RWPE2 (cell line): ENCODE results near the gene CDX1.
A peak's percentile ranks its signal among the peaks of the same experiment; 100 is the strongest.

Experiments
- ATAC-seq: fragments of 200-7000 bp; cut with Tn5 transposase; 3 replicates; pipeline ENCODE4 v1.9.1; 2021; ENCODE audit warnings: low read depth
- DNase-seq: peaks from one replicate; pipeline ENCODE4 v3.0.0-alpha.2; 2020; ENCODE audit warnings: low spot score
- H3K27ac ChIP-seq: fragments of 450-650 bp; 2 replicates; pipeline ENCODE4 v1.5.1; 2017; ENCODE audit warnings: mild to moderate bottlenecking; ENCODE audit not compliant: poor library complexity, severe bottlenecking
- H3K27me3 ChIP-seq: fragments of 250-450 bp; sonication (Bioruptor Pico); 2 replicates; pipeline ENCODE4 v1.5.1; 2021; ENCODE audit warnings: mild to moderate bottlenecking, moderate library complexity; ENCODE audit not compliant: insufficient read depth, poor library complexity, severe bottlenecking
- H3K36me3 ChIP-seq: fragments of 250-450 bp; sonication (Bioruptor Pico); 2 replicates; pipeline ENCODE4 v1.5.1; 2020; ENCODE audit warnings: low read depth, mild to moderate bottlenecking, moderate library complexity
- H3K4me1 ChIP-seq: fragments of 250-450 bp; sonication (Bioruptor Pico); 2 replicates; pipeline ENCODE4 v1.5.1; 2021; ENCODE audit warnings: mild to moderate bottlenecking, moderate library complexity; ENCODE audit not compliant: insufficient read depth, poor library complexity, severe bottlenecking
- H3K4me3 ChIP-seq: fragments of 250-450 bp; sonication (Bioruptor Pico); 2 replicates; pipeline ENCODE4 v1.5.1; 2021; ENCODE audit warnings: mild to moderate bottlenecking, moderate library complexity; ENCODE audit not compliant: severe bottlenecking
- H3K9me3 ChIP-seq: fragments of 250-450 bp; sonication (Bioruptor Pico); 2 replicates; pipeline ENCODE4 v1.5.1; 2021; ENCODE audit warnings: mild to moderate bottlenecking, moderate library complexity; ENCODE audit not compliant: severe bottlenecking
- TF ChIP-seq, protein P1 (sequence below): fragments of 450-650 bp; IDR thresholded peaks from one replicate; pipeline ENCODE4 v1.5.1; 2017; ENCODE audit warnings: mild to moderate bottlenecking, moderate library complexity; ENCODE audit not compliant: poor library complexity, severe bottlenecking

CDX1 gene

DNA sequence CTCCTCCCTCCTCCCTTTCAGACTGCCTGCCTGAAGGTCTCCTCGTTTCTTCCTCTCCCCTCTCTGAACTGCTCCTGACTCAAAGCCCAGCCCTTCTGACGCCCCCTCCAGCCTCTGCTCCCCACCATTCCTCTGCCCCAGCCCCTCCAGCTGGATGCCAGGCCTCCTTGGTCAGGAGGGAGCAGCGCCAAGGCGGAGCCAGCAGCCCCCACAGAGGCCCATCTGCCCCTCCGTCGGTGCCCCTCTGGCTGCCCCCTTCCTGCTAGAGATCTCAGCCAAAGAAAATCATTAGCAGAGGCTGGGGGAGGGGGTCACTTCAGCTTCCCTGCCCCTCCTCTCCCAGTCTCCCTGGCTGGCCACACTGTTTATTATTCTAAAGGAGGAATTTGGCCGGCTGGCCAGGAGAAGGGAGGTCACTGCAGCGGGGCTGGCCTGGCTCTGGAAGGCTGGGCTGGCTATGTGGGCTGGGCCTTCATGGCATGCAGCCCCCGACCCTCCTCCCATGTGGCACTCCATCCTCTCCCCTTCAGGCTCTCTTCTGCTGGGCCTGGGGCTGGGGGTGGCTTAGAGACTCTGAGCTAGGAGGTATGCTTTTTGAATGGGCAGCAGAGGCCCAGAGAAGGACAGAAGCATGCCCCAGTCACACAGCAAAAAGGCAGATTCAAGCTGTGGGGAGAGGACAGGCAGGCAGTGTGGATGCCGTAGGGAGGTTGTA lies 27.9 kb upstream of the CDX1 start:
- Histone ChIP-seq H3K4me1 (peaks cover 17% of the 10 kb centered on the region), H3K9me3 (no peaks in the 10 kb centered on the region), H3K36me3 (no peaks in the 10 kb centered on the region), H3K27ac (no peak overlapping the region), H3K4me3 (no peak overlapping the region), H3K27me3 (no peaks in the 10 kb centered on the region)
- TF ChIP-seq, protein P1, sequence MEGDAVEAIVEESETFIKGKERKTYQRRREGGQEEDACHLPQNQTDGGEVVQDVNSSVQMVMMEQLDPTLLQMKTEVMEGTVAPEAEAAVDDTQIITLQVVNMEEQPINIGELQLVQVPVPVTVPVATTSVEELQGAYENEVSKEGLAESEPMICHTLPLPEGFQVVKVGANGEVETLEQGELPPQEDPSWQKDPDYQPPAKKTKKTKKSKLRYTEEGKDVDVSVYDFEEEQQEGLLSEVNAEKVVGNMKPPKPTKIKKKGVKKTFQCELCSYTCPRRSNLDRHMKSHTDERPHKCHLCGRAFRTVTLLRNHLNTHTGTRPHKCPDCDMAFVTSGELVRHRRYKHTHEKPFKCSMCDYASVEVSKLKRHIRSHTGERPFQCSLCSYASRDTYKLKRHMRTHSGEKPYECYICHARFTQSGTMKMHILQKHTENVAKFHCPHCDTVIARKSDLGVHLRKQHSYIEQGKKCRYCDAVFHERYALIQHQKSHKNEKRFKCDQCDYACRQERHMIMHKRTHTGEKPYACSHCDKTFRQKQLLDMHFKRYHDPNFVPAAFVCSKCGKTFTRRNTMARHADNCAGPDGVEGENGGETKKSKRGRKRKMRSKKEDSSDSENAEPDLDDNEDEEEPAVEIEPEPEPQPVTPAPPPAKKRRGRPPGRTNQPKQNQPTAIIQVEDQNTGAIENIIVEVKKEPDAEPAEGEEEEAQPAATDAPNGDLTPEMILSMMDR, result no peak
- ATAC-seq (no peak), DNase-seq (no peak)

DNA sequence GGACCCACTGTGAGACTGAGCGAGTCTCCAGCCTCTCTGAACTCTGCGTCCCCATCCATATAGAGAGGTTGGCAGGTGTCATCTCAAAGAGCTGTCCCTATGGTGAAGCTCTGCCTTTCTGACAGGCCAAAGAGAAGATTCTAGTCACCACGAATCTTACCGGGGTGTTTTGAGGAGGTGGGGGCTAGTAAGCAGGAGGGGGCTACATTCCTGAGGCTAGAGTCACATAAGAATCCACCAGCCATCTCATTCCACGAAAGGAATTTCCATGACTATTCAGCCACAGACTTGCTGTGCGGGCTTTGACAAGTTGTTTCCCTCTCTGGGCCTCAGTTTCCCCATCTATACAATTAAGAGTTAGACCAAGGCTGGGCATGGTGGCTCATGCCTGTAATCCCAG lies 27.2 kb upstream of the CDX1 start:
- H3K27ac ChIP-seq, result no peak overlapping the region
- H3K27me3 ChIP-seq, result no peaks in the 10 kb centered on the region
- no peaks in the 10 kb centered on the region for H3K9me3 ChIP-seq
- H3K36me3 ChIP-seq, result no peaks in the 10 kb centered on the region
- no peak overlapping the region for H3K4me3 ChIP-seq
- peaks cover 18% of the 10 kb centered on the region for H3K4me1 ChIP-seq
- no peak for ATAC-seq
- TF ChIP-seq, protein P1, result no peak
- no peak for DNase-seq

DNA sequence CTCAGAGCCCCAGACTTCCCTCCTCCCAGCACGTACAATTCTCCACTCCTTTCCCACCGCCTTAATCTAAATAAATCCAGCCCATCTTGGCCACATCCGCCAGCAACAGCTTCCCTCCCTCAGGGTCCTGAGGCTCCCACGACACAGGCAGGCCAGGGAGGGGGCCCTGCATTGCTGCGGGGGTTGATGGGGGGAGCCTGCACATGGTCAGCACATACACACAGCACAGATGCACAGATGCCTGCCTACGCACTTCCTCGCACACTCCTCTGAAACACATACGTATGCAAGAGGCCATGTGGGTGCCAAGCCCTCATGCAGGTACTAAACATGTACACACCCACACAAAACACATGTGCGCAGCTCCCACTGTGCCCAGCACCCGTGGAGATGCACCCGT lies 25.7 kb upstream of the CDX1 start:
- no peak overlapping the region for H3K27ac ChIP-seq
- H3K4me1 ChIP-seq, result peaks cover 18% of the 10 kb centered on the region
- H3K4me3 ChIP-seq, result no peak overlapping the region

GRCh38 chr5:150141544-150142184 lies 24.9 kb upstream of the CDX1 start:
- TF ChIP-seq, protein P1, result no peak
- H3K36me3 ChIP-seq, result no peaks in the 10 kb centered on the region

More for the DNA sequence above, 25.7 kb upstream of the CDX1 start:
- no peaks in the 10 kb centered on the region for H3K9me3 ChIP-seq
- ATAC-seq (no peak), DNase-seq (no peak)
- H3K27me3 ChIP-seq, result no peaks in the 10 kb centered on the region
- no peaks in the 10 kb centered on the region for H3K36me3 ChIP-seq
- TF ChIP-seq, protein P1, result no peak

More at GRCh38 chr5:150141544-150142184, 24.9 kb upstream of the CDX1 start:
- ATAC-seq (no peak), DNase-seq (no peak)
- no peaks in the 10 kb centered on the region for H3K27me3 ChIP-seq
- peak overlapping the region; percentile 84 for H3K27ac ChIP-seq
- H3K4me1 ChIP-seq, result peaks cover 18% of the 10 kb centered on the region
- H3K4me3 ChIP-seq, result no peak overlapping the region
- H3K9me3 ChIP-seq, result no peaks in the 10 kb centered on the region
